DND-41 (cell line): ENCODE results near the gene DPYD.

ENCODE experiments used
- ATAC-seq: fragments of 200-7000 bp; cut with Tn5 transposase; 3 replicates; pipeline ENCODE4 v1.9.1; 2021; ENCODE audit warnings: low read depth; ENCODE audit not compliant: insufficient read depth
- DNase-seq: peaks from one replicate; pipeline ENCODE4 v3.0.0-alpha.2; 2020
- H2AFZ ChIP-seq: 2 replicates; pipeline ENCODE4 v1.6.0; 2012; ENCODE audit warnings: low read depth, low read length
- H3K27ac ChIP-seq: 2 replicates; pipeline ENCODE4 v1.5.1; 2012; ENCODE audit warnings: low read length, inconsistent platforms
- H3K27me3 ChIP-seq: fragments of 200-600 bp; sonication (generic); 2 replicates; pipeline ENCODE4 v1.6.0; 2012; ENCODE audit warnings: low read length, mild to moderate bottlenecking, inconsistent platforms; ENCODE audit not compliant: insufficient read depth, poor library complexity
- H3K36me3 ChIP-seq: 2 replicates; pipeline ENCODE4 v1.5.1; 2012; ENCODE audit warnings: low read length, inconsistent platforms; ENCODE audit not compliant: insufficient read depth
- H3K4me1 ChIP-seq: 2 replicates; pipeline ENCODE4 v1.5.1; 2012; ENCODE audit warnings: mild to moderate bottlenecking, low read length; ENCODE audit not compliant: insufficient read depth
- H3K4me2 ChIP-seq: 2 replicates; pipeline ENCODE4 v1.6.0; 2012; ENCODE audit warnings: mild to moderate bottlenecking, moderate library complexity, low read length, inconsistent platforms; ENCODE audit not compliant: insufficient read depth
- H3K4me3 ChIP-seq, 2 experiments: fragments of 200-600 bp in 1 of 2; shearing (Covaris generic) in 1 of 2; 2 replicates each; pipeline ENCODE4 v1.5.1; 2012 to 2016; ENCODE audit warnings: inconsistent platforms in 2 of 2, low read length in 2 of 2, mild to moderate bottlenecking in 2 of 2, low read depth in 1 of 2, moderate library complexity in 1 of 2
- H3K79me2 ChIP-seq: 2 replicates; pipeline ENCODE4 v1.6.0; 2012; ENCODE audit warnings: low read length, inconsistent platforms; ENCODE audit not compliant: insufficient read depth
- H3K9ac ChIP-seq: 2 replicates; pipeline ENCODE4 v1.6.0; 2012; ENCODE audit warnings: low read depth, mild to moderate bottlenecking, inconsistent platforms, low read length, moderate library complexity
- H3K9me3 ChIP-seq: 2 replicates; pipeline ENCODE4 v1.5.1; 2012; ENCODE audit warnings: low read length, moderate library complexity, mild to moderate bottlenecking, inconsistent platforms; ENCODE audit not compliant: insufficient read depth, severe bottlenecking
- H4K20me1 ChIP-seq: 2 replicates; pipeline ENCODE4 v1.6.0; 2012; ENCODE audit warnings: low read length; ENCODE audit not compliant: insufficient read depth
- CTCF ChIP-seq: IDR thresholded peaks from 2 replicates; pipeline ENCODE4 v1.5.1; 2012; ENCODE audit warnings: borderline replicate concordance, low read length, moderate library complexity, mild to moderate bottlenecking; ENCODE audit not compliant: poor library complexity, severe bottlenecking; ENCODE audit errors: extremely low read depth
- EZH2 ChIP-seq: IDR thresholded peaks from 3 replicates; pipeline ENCODE4 v1.6.1; 2012; ENCODE audit warnings: borderline replicate concordance, low read depth, mild to moderate bottlenecking, moderate library complexity, low read length, inconsistent platforms; ENCODE audit not compliant: severe bottlenecking

The DPYD gene

GRCh38 chr1:97140611-97141010 lies 780.2 kb downstream of the DPYD start:
- TF ChIP-seq CTCF, result no peak
- no peak for TF ChIP-seq EZH2
- Histone ChIP-seq H3K79me2 (no peaks in the 10 kb centered on the region), H3K9ac (no peak overlapping the region), H3K4me2 (no peak overlapping the region), H3K4me3 (no peak overlapping the region), H3K4me1 (no peaks in the 10 kb centered on the region), H3K9me3 (no peaks in the 10 kb centered on the region), H4K20me1 (no peaks in the 10 kb centered on the region), H2AFZ (no peak overlapping the region), H3K27ac (no peak overlapping the region), H3K36me3 (no peaks in the 10 kb centered on the region), H3K27me3 (no peaks in the 10 kb centered on the region)
- DNase-seq, result no peak
- no peak for ATAC-seq

- H3K36me3 ChIP-seq, result no peaks in the 10 kb centered on the region
- H2AFZ ChIP-seq, result no peak overlapping the region
- H3K79me2 ChIP-seq, result no peaks in the 10 kb centered on the region
- no peak for DNase-seq
- no peaks in the 10 kb centered on the region for H3K4me1 ChIP-seq
- H3K27me3 ChIP-seq, result no peaks in the 10 kb centered on the region
- no peaks in the 10 kb centered on the region for H3K9me3 ChIP-seq
- no peak overlapping the region for H3K27ac ChIP-seq
- no peak overlapping the region for H3K4me3 ChIP-seq
- ATAC-seq, result no peak
- H3K4me2 ChIP-seq, result no peak overlapping the region
- TF ChIP-seq CTCF, result no peak
- TF ChIP-seq EZH2, result no peak
- H3K9ac ChIP-seq, result no peak overlapping the region
- H4K20me1 ChIP-seq, result no peaks in the 10 kb centered on the region
These were observed 781.3 kb downstream of the DPYD start for GRCh38 chr1:97139512-97139911.

GRCh38 chr1:97138515-97139032 lies 782.3 kb downstream of the DPYD start:
- DNase-seq, result no peak
- no peak for ATAC-seq
- no peaks in the 10 kb centered on the region for H3K36me3 ChIP-seq
- no peak overlapping the region for H3K9ac ChIP-seq
- no peak overlapping the region for H3K4me3 ChIP-seq
- H2AFZ ChIP-seq, result no peak overlapping the region
- H3K27ac ChIP-seq, result no peak overlapping the region
- no peak overlapping the region for H3K4me2 ChIP-seq
- no peaks in the 10 kb centered on the region for H3K9me3 ChIP-seq
- no peaks in the 10 kb centered on the region for H4K20me1 ChIP-seq
- H3K27me3 ChIP-seq, result no peaks in the 10 kb centered on the region
- TF ChIP-seq EZH2 (no peak), CTCF (no peak)
- no peaks in the 10 kb centered on the region for H3K79me2 ChIP-seq
- no peaks in the 10 kb centered on the region for H3K4me1 ChIP-seq
